Chondrocyte (in vitro differentiated cells): ENCODE measurements around the gene CCDC127. TPM values are rescaled to one million over a fixed set of nuclear protein-coding genes. Genes with fewer than 3 reads are reported as not detected.
A peak's percentile ranks its signal among the peaks of the same experiment; 100 is the strongest.

Experiments used
- DNase-seq: peaks from one replicate; pipeline ENCODE4 v3.0.0; 2021; ENCODE audit warnings: mixed read lengths, low spot score
- H3K27ac Mint-ChIP-seq: one replicate; pipeline ENCODE4 v1.8.0; 2021; ENCODE audit warnings: mild to moderate bottlenecking, moderate library complexity, mixed read lengths; ENCODE audit not compliant: unreplicated experiment
- H3K27me3 Mint-ChIP-seq: 2 replicates; pipeline ENCODE4 v1.8.0; 2021; ENCODE audit warnings: low read depth, mixed read lengths
- H3K36me3 Mint-ChIP-seq: 2 replicates; pipeline ENCODE4 v1.8.0; 2021; ENCODE audit warnings: low read depth, mixed read lengths
- H3K4me1 Mint-ChIP-seq: 2 replicates; pipeline ENCODE4 v1.8.0; 2021; ENCODE audit warnings: low read depth, mild to moderate bottlenecking, mixed read lengths
- H3K4me3 Mint-ChIP-seq: one replicate; pipeline ENCODE4 v1.8.0; 2021; ENCODE audit warnings: mild to moderate bottlenecking, moderate library complexity, mixed read lengths; ENCODE audit not compliant: unreplicated experiment
- H3K9me3 Mint-ChIP-seq: 2 replicates; pipeline ENCODE4 v1.8.0; 2021; ENCODE audit warnings: low read depth, mixed read lengths
- CTCF ChIP-seq: fragments of 200-600 bp; sonication (generic); IDR thresholded peaks from 2 replicates; pipeline ENCODE4 v1.5.0; 2021; ENCODE audit warnings: antibody characterized with exemption, mild to moderate bottlenecking, moderate library complexity
- total RNA-seq: library from RNA; stranded (reverse); gene quantifications from 3 replicates; pipeline ENCODE4 v1.2.1, GENCODE V29; 2021

CCDC127 gene
- total RNA-seq, 1 donor from 2014 or later, result 8.0 TPM

- no peaks in the 10 kb centered on the region for H3K9me3 Mint-ChIP-seq
- H3K4me1 Mint-ChIP-seq, result no peaks in the 10 kb centered on the region
- H3K36me3 Mint-ChIP-seq, result peaks cover 2% of the 10 kb centered on the region
- peak; percentile 77 for DNase-seq
- peak; percentile 17 for TF ChIP-seq CTCF
- no peaks in the 10 kb centered on the region for H3K27me3 Mint-ChIP-seq
- H3K4me3 Mint-ChIP-seq, result no peak overlapping the region
- no peak overlapping the region for H3K27ac Mint-ChIP-seq
These were observed 22.4 kb downstream of the CCDC127 start for GRCh38 chr5:195401-196160.

GRCh38 chr5:194603-195209, 23.2 kb downstream of the CCDC127 start:
- H3K9me3 Mint-ChIP-seq, result no peaks in the 10 kb centered on the region
- peaks cover 2% of the 10 kb centered on the region for H3K36me3 Mint-ChIP-seq
- H3K4me1 Mint-ChIP-seq, result no peaks in the 10 kb centered on the region
- H3K4me3 Mint-ChIP-seq, result no peak overlapping the region
- no peak for TF ChIP-seq CTCF
- peak; percentile 91 for DNase-seq
- no peak overlapping the region for H3K27ac Mint-ChIP-seq
- H3K27me3 Mint-ChIP-seq, result no peaks in the 10 kb centered on the region

GRCh38 chr5:194102-194501, 23.9 kb downstream of the CCDC127 start:
- peaks cover 2% of the 10 kb centered on the region for H3K36me3 Mint-ChIP-seq
- no peaks in the 10 kb centered on the region for H3K9me3 Mint-ChIP-seq
- no peak for DNase-seq
- TF ChIP-seq CTCF, result no peak
- H3K4me3 Mint-ChIP-seq, result no peak overlapping the region
- H3K4me1 Mint-ChIP-seq, result no peaks in the 10 kb centered on the region
- H3K27ac Mint-ChIP-seq, result no peak overlapping the region
- no peaks in the 10 kb centered on the region for H3K27me3 Mint-ChIP-seq

GRCh38 chr5:192970-193831, 24.8 kb downstream of the CCDC127 start:
- Mint-ChIP-seq H3K4me3 (no peak overlapping the region), H3K4me1 (peaks cover 6% of the 10 kb centered on the region), H3K36me3 (no peaks in the 10 kb centered on the region), H3K27ac (no peak overlapping the region), H3K9me3 (no peaks in the 10 kb centered on the region), H3K27me3 (no peaks in the 10 kb centered on the region)
- peak; percentile 84 for DNase-seq
- no peak for TF ChIP-seq CTCF

- no peaks in the 10 kb centered on the region for H3K9me3 Mint-ChIP-seq
- H3K4me3 Mint-ChIP-seq, result no peak overlapping the region
- H3K4me1 Mint-ChIP-seq, result peaks cover 7% of the 10 kb centered on the region
- DNase-seq, result peak; percentile 53
- TF ChIP-seq CTCF, result no peak
- no peak overlapping the region for H3K27ac Mint-ChIP-seq
- no peaks in the 10 kb centered on the region for H3K36me3 Mint-ChIP-seq
- no peaks in the 10 kb centered on the region for H3K27me3 Mint-ChIP-seq
These were observed 25.3 kb downstream of the CCDC127 start for GRCh38 chr5:192691-192969.
